H9 (cell line): Measurements from ENCODE around the gene LY6G5C. TPM values are rescaled to one million over a fixed set of nuclear protein-coding genes. Genes with fewer than 3 reads are reported as not detected.

Experiments used
- DNase-seq: peaks from one replicate; pipeline ENCODE4 v3.0.0-alpha.2; 2017
- H2AFZ ChIP-seq: one replicate; pipeline ENCODE4 v1.6.1; 2013; ENCODE audit warnings: mild to moderate bottlenecking, low read length, control low read depth, moderate library complexity
- H2AK5ac ChIP-seq: 2 replicates; pipeline ENCODE4 v1.6.1; 2013; ENCODE audit warnings: low read length, control low read depth, mixed read lengths; ENCODE audit not compliant: insufficient read length
- H2BK120ac ChIP-seq: one replicate; pipeline ENCODE4 v1.6.1; 2013; ENCODE audit warnings: low read depth, mild to moderate bottlenecking, low read length, control low read depth, inconsistent platforms; ENCODE audit not compliant: poor library complexity, severe bottlenecking
- H2BK12ac ChIP-seq: 2 replicates; pipeline ENCODE4 v1.6.1; 2013; ENCODE audit warnings: low read length, control low read depth, mixed read lengths, low read depth; ENCODE audit not compliant: insufficient read length
- H2BK15ac ChIP-seq: 2 replicates; pipeline ENCODE4 v1.6.1; 2013; ENCODE audit warnings: low read depth, low read length, control low read depth
- H2BK20ac ChIP-seq: one replicate; pipeline ENCODE4 v1.6.1; 2013; ENCODE audit warnings: low read depth, mild to moderate bottlenecking, low read length, control low read depth, inconsistent platforms; ENCODE audit not compliant: poor library complexity, severe bottlenecking
- H2BK5ac ChIP-seq: 2 replicates; pipeline ENCODE4 v1.6.1; 2013; ENCODE audit warnings: low read length, control low read depth, mixed read lengths; ENCODE audit not compliant: insufficient read length
- H3K14ac ChIP-seq: 2 replicates; pipeline ENCODE4 v1.6.1; 2013; ENCODE audit warnings: low read length, control low read depth; ENCODE audit not compliant: insufficient read depth
- H3K18ac ChIP-seq: 2 replicates; pipeline ENCODE4 v1.6.1; 2013; ENCODE audit warnings: low read depth, mild to moderate bottlenecking, mixed read lengths, low read length, control low read depth; ENCODE audit not compliant: insufficient read length
- H3K23ac ChIP-seq: 2 replicates; pipeline ENCODE4 v1.6.1; 2013; ENCODE audit warnings: low read length, control low read depth, mixed read lengths, low read depth; ENCODE audit not compliant: insufficient read length
- H3K23me2 ChIP-seq: 2 replicates; pipeline ENCODE4 v1.6.1; 2013; ENCODE audit warnings: low read depth, mild to moderate bottlenecking, mixed read lengths, low read length, control low read depth; ENCODE audit not compliant: insufficient read length, poor library complexity, severe bottlenecking
- H3K27ac ChIP-seq: 2 replicates; pipeline ENCODE4 v1.5.1; 2013; ENCODE audit warnings: low read length, control low read depth, mixed read lengths, low read depth; ENCODE audit not compliant: insufficient read length
- H3K27me3 ChIP-seq: 2 replicates; pipeline ENCODE4 v1.6.1; 2013; ENCODE audit warnings: low read length, control low read depth, inconsistent platforms; ENCODE audit not compliant: insufficient read depth
- H3K4ac ChIP-seq: 2 replicates; pipeline ENCODE4 v1.6.1; 2013; ENCODE audit warnings: low read depth, mild to moderate bottlenecking, control low read depth, inconsistent platforms, low read length, moderate library complexity
- H3K4me1 ChIP-seq: 2 replicates; pipeline ENCODE4 v1.6.1; 2013; ENCODE audit warnings: low read length, control low read depth, inconsistent platforms; ENCODE audit not compliant: insufficient read depth
- H3K4me2 ChIP-seq: 2 replicates; pipeline ENCODE4 v1.6.1; 2013; ENCODE audit warnings: low read length, control low read depth, mixed read lengths; ENCODE audit not compliant: insufficient read length, insufficient read depth
- H3K56ac ChIP-seq: 2 replicates; pipeline ENCODE4 v1.6.1; 2013; ENCODE audit warnings: low read depth, mild to moderate bottlenecking, mixed read lengths, low read length, control low read depth; ENCODE audit not compliant: insufficient read length
- H3K79me1 ChIP-seq: 2 replicates; pipeline ENCODE4 v1.6.1; 2013; ENCODE audit warnings: low read depth, mild to moderate bottlenecking, moderate library complexity, low read length, control low read depth, inconsistent platforms; ENCODE audit not compliant: insufficient read depth, poor library complexity, severe bottlenecking
- H3K79me2 ChIP-seq: 2 replicates; pipeline ENCODE4 v1.6.1; 2013; ENCODE audit warnings: low read length, control low read depth, inconsistent platforms; ENCODE audit not compliant: insufficient read depth
- H3K9ac ChIP-seq: 2 replicates; pipeline ENCODE4 v1.6.1; 2013; ENCODE audit warnings: low read length, control low read depth, mixed read lengths; ENCODE audit not compliant: insufficient read length; ENCODE audit errors: extremely low read depth
- H3K9me3 ChIP-seq: one replicate; pipeline ENCODE4 v1.6.1; 2013; ENCODE audit warnings: low read depth, low read length, inconsistent platforms; ENCODE audit not compliant: control insufficient read depth
- H3T11ph ChIP-seq: one replicate; pipeline ENCODE4 v1.6.1; 2013; ENCODE audit warnings: mild to moderate bottlenecking, low read length, control low read depth, inconsistent platforms
- H4K20me1 ChIP-seq: one replicate; pipeline ENCODE4 v1.6.1; 2013; ENCODE audit not compliant: control insufficient read depth, insufficient read length, insufficient read depth
- H4K5ac ChIP-seq: 2 replicates; pipeline ENCODE4 v1.6.1; 2013; ENCODE audit warnings: low read depth, mild to moderate bottlenecking, mixed read lengths, low read length, control low read depth; ENCODE audit not compliant: insufficient read length
- H4K8ac ChIP-seq: replicated peaks from 2 replicates; pipeline ENCODE4 v1.6.1; 2013; ENCODE audit warnings: low read length, control low read depth, mixed read lengths, low read depth; ENCODE audit not compliant: insufficient read length
- H4K91ac ChIP-seq: 2 replicates; pipeline ENCODE4 v1.6.1; 2013; ENCODE audit warnings: low read depth, mild to moderate bottlenecking, moderate library complexity, mixed read lengths, low read length, control low read depth; ENCODE audit not compliant: insufficient read length
- H3K27ac Mint-ChIP-seq, 3 experiments: 2 replicates in 2 of 3; 3 replicates in 1 of 3; pipeline ENCODE4 v1.8.0; 2020 to 2021; ENCODE audit warnings: mixed read lengths in 3 of 3, mild to moderate bottlenecking in 1 of 3, moderate library complexity in 1 of 3
- H3K27me3 Mint-ChIP-seq: 2 replicates; pipeline ENCODE4 v1.8.0; 2021; ENCODE audit warnings: low read depth, mild to moderate bottlenecking, moderate library complexity, mixed read lengths
- H3K36me3 Mint-ChIP-seq, 3 experiments: 2 replicates in 2 of 3; 3 replicates in 1 of 3; pipeline ENCODE4 v1.8.0; 2020 to 2021; ENCODE audit warnings: low read depth in 3 of 3, mixed read lengths in 3 of 3; ENCODE audit not compliant: insufficient read depth in 1 of 3
- H3K4me1 Mint-ChIP-seq, 2 experiments: 2 replicates each; pipeline ENCODE4 v1.8.0; 2020; ENCODE audit warnings: mixed read lengths in 2 of 2
- H3K4me3 Mint-ChIP-seq, 2 experiments: 2 replicates in 1 of 2; 3 replicates in 1 of 2; pipeline ENCODE4 v1.8.0; 2020 to 2021; ENCODE audit warnings: mild to moderate bottlenecking in 2 of 2, mixed read lengths in 2 of 2, moderate library complexity in 1 of 2
- H3K9me3 Mint-ChIP-seq, 2 experiments: 2 replicates in 1 of 2; 3 replicates in 1 of 2; pipeline ENCODE4 v1.8.0; 2020; ENCODE audit warnings: mild to moderate bottlenecking in 2 of 2, mixed read lengths in 2 of 2, moderate library complexity in 1 of 2
- CTCF ChIP-seq: fragments of 200-600 bp; sonication (generic); conservative IDR thresholded peaks from 3 replicates; pipeline ENCODE4 v1.8.0; 2021; ENCODE audit warnings: antibody characterized with exemption, mild to moderate bottlenecking
- WGBS: extraction: QIAGEN DNeasy Blood & Tissue Kit; methylation state at CpG from one replicate; pipeline ENCODE4 v1.1.7; 2013; ENCODE audit warnings: missing lambda C conversion rate, low lambda C conversion rate, mixed read lengths; ENCODE audit not compliant: insufficient read length; ENCODE audit errors: extremely low coverage; 5-methylcytosine and 5-hydroxymethylcytosine counted together
- total RNA-seq: library from RNA; stranded (reverse); gene quantifications from 2 replicates; pipeline ENCODE4 v1.2.1, GENCODE V29; 2021

LY6G5C gene
- total RNA-seq, 1 experiment from 2014 or later, result 2.2 TPM

GRCh38 chr6:31723980-31724691, 43.3 kb upstream of the LY6G5C start:
- H2BK5ac ChIP-seq, result no peak overlapping the region
- no peak overlapping the region for H3K4ac ChIP-seq
- no peaks in the 10 kb centered on the region for H3K9me3 ChIP-seq
- no peak overlapping the region for H3K4me2 ChIP-seq
- Mint-ChIP-seq H3K36me3 (peaks cover 9 to 34% (median 33%) of the 10 kb centered on the region in 3 experiments; a peak in 6 of 7 replicates), H3K9me3 (no peaks in the 10 kb centered on the region), H3K4me1 (peaks cover 6 to 11% of the 10 kb centered on the region in 2 experiments), H3K27ac (peak overlapping the region in 1 of 3 experiments; percentile 66; a peak in 2 of 7 replicates), H3K27me3 (no peaks in the 10 kb centered on the region), H3K4me3 (no peak overlapping the region)
- no peak overlapping the region for H2AFZ ChIP-seq
- no peaks in the 10 kb centered on the region for H3K27me3 ChIP-seq
- H2BK15ac ChIP-seq, result no peak overlapping the region
- TF ChIP-seq CTCF, result no peak
- H4K91ac ChIP-seq, result no peak overlapping the region
- no peak overlapping the region for H2BK120ac ChIP-seq
- H3K27ac ChIP-seq, result no peak overlapping the region
- no peak for DNase-seq
- WGBS, result no CpG with 5 or more reads among the region's 25 CpGs
- H4K5ac ChIP-seq, result no peak overlapping the region
- H2AK5ac ChIP-seq, result no peak overlapping the region
- H3K14ac ChIP-seq, result no peak overlapping the region
- no peaks in the 10 kb centered on the region for H3K79me2 ChIP-seq
- no peak overlapping the region for H2BK20ac ChIP-seq
- H3T11ph ChIP-seq, result no peak overlapping the region
- H4K8ac ChIP-seq, result no peak overlapping the region
- no peaks in the 10 kb centered on the region for H3K4me1 ChIP-seq
- no peak overlapping the region for H3K18ac ChIP-seq
- no peaks in the 10 kb centered on the region for H4K20me1 ChIP-seq
- no peak overlapping the region for H3K23ac ChIP-seq
- H3K9ac ChIP-seq, result no peak overlapping the region
- no peaks in the 10 kb centered on the region for H3K79me1 ChIP-seq
- H3K23me2 ChIP-seq, result peaks cover 4% of the 10 kb centered on the region
- no peak overlapping the region for H3K56ac ChIP-seq
- H2BK12ac ChIP-seq, result no peak overlapping the region
